ENCODE results near the gene PTPRJ.
"Not testable (repeated sequence)": the region's sequence is repeated elsewhere in the genome, so short reads cannot be mapped to it uniquely, and the experiment has no call there.

Gene PTPRJ

DNA sequence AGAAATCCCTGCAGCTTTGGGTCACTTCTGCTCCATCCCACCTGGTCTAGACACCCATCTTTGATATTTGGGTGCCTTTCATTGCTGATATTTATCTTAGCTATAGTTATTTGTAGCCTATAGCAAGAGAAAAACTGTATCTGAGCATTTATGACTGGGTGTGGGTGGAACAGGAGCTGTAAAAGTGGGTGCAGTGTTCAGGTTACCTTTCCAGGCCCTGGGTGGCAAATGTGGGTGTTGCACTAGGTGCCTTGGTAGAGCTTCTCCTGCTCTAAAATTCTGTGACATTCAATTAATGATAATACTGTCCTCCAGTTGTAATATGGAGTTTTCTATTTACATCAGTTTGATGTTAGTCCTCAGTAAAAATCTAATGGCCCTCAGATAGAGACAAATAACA is 157.9 kb downstream of the PTPRJ start:
- H3K4me3 ChIP-seq (replicated peaks; ENCODE audit: low read depth, low read length), result no peak overlapping the region
- TF ChIP-seq, protein P1, sequence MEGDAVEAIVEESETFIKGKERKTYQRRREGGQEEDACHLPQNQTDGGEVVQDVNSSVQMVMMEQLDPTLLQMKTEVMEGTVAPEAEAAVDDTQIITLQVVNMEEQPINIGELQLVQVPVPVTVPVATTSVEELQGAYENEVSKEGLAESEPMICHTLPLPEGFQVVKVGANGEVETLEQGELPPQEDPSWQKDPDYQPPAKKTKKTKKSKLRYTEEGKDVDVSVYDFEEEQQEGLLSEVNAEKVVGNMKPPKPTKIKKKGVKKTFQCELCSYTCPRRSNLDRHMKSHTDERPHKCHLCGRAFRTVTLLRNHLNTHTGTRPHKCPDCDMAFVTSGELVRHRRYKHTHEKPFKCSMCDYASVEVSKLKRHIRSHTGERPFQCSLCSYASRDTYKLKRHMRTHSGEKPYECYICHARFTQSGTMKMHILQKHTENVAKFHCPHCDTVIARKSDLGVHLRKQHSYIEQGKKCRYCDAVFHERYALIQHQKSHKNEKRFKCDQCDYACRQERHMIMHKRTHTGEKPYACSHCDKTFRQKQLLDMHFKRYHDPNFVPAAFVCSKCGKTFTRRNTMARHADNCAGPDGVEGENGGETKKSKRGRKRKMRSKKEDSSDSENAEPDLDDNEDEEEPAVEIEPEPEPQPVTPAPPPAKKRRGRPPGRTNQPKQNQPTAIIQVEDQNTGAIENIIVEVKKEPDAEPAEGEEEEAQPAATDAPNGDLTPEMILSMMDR (IDR thresholded peaks at IDR 0.05; ENCODE audit: insufficient read depth, low read length, poor library complexity, severe bottlenecking), result no peak
- DNase-seq (ENCODE audit: extremely low read depth, insufficient read length), result no peak
- no peaks in the 10 kb centered on the region for H3K36me3 ChIP-seq (ENCODE audit: control insufficient read depth, insufficient read depth, low read length)
- no peaks in the 10 kb centered on the region for H3K27me3 ChIP-seq (replicated peaks; ENCODE audit: control insufficient read depth, insufficient read depth, low read length)

DNA sequence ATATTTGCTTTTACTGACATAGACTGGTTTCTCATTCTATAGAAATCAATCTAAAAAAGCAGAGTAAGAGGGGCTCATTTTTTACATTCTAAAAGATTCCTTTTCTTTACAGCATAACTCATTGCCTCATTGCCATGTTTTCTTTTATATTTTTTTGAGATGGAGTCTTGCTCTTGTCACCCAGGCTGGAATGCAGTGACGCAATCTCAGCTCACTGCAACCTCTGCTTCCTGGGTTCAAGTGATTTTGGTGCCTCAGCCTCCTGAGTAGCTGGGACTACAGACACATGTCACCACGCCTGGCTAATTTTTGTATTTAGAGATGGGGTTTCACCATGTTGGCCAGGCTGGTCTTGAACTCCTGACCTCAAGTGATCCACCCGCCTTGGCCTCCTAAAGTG is 159.5 kb downstream of the PTPRJ start:
- H3K4me3 ChIP-seq (replicated peaks; ENCODE audit: low read depth, low read length); H3K36me3 ChIP-seq (ENCODE audit: control insufficient read depth, insufficient read depth, low read length); DNase-seq (ENCODE audit: extremely low read depth, insufficient read length): not testable (repeated sequence)

DNA sequence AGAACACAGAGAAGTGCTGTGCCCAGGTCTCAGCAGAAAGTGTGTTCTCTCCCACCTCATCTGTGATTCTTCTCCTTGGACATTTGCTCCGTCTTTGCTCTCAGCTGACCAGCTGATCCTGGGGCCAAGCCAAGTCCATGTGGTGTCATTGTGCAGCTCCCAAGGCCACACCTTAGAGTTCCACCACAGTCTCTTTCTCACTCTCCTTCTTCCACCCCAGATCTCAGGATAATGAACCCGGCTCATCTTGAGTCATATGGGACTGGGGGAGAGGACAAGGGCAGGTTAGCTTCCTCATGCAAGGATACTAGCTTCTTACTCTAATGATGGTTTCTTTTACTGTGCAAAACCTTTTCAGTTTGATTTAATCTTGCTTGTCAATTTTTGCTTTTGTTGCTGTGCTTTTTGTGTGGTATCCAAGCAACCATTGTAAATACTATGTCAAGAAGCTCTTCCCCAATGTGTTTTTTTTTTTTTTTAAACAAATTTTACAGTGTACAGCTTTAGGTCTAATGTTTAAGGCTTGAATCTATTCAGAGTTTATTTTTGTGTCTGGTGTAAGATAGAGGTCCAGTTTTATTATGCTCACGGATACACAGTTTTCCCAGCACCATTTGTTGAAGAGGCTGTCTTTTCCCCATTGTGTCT is 161.2 kb downstream of the PTPRJ start:
- Histone ChIP-seq H3K4me3 (replicated peaks; ENCODE audit: low read depth, low read length) (no peak overlapping the region), H3K36me3 (ENCODE audit: control insufficient read depth, insufficient read depth, low read length) (no peaks in the 10 kb centered on the region; the same call in 1 of the 2 replicates), H3K27me3 (replicated peaks; ENCODE audit: control insufficient read depth, insufficient read depth, low read length) (no peaks in the 10 kb centered on the region)
- no peak for DNase-seq (ENCODE audit: extremely low read depth, insufficient read length)
- TF ChIP-seq, protein P1 (IDR thresholded peaks at IDR 0.05; ENCODE audit: insufficient read depth, low read length, poor library complexity, severe bottlenecking), result no peak

More for the DNA sequence above, 159.5 kb downstream of the PTPRJ start:
- H3K27me3 ChIP-seq (replicated peaks; ENCODE audit: control insufficient read depth, insufficient read depth, low read length), result not testable (repeated sequence)

DNA sequence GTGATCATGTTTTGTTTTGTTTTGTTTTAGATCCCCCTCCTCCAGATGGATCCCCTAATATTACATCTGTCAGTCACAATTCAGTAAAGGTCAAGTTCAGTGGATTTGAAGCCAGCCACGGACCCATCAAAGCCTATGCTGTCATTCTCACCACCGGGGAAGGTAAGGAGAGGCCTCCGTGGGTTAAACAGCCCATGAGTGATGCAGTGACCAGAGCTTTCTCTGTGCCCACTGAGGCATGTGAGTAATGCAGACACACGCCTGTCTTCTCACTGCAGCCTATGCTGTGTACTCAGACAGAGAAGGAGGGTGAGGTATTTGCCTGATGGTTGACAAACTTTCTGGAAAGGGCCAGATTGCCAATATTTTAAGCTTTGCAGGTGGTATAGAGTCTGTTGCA is 162.5 kb downstream of the PTPRJ start:
- H3K36me3 ChIP-seq (ENCODE audit: control insufficient read depth, insufficient read depth, low read length), result no peaks in the 10 kb centered on the region; the same call in 1 of the 2 replicates
- no peak for DNase-seq (ENCODE audit: extremely low read depth, insufficient read length)
- no peak overlapping the region for H3K4me3 ChIP-seq (replicated peaks; ENCODE audit: low read depth, low read length)
- no peaks in the 10 kb centered on the region for H3K27me3 ChIP-seq (replicated peaks; ENCODE audit: control insufficient read depth, insufficient read depth, low read length)
- TF ChIP-seq, protein P1 (IDR thresholded peaks at IDR 0.05; ENCODE audit: insufficient read depth, low read length, poor library complexity, severe bottlenecking), result no peak

DNA sequence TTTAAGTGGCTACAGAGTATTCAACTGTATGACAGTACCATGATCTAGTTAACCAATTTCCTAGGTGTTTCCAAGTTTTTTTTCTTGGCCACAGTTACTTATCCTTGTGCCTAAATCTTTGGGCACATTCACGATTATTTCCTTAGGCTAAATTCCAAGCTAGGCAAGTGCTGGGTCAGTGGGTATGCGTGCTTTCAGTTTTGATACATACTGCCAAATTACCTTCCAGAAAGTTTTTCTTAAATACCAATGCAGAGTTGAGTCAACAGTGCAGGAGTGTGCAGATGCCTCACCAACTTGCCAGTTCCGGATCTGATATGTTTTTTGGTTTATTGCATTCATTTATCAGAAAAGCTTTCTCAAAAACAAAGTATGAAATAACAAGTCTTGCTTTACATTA is 168.4 kb downstream of the PTPRJ start:
- no peaks in the 10 kb centered on the region for H3K27me3 ChIP-seq (replicated peaks; ENCODE audit: control insufficient read depth, insufficient read depth, low read length)
- TF ChIP-seq, protein P1 (IDR thresholded peaks at IDR 0.05; ENCODE audit: insufficient read depth, low read length, poor library complexity, severe bottlenecking), result no peak
- no peaks in the 10 kb centered on the region; the same call in 1 of the 2 replicates for H3K36me3 ChIP-seq (ENCODE audit: control insufficient read depth, insufficient read depth, low read length)

DNA sequence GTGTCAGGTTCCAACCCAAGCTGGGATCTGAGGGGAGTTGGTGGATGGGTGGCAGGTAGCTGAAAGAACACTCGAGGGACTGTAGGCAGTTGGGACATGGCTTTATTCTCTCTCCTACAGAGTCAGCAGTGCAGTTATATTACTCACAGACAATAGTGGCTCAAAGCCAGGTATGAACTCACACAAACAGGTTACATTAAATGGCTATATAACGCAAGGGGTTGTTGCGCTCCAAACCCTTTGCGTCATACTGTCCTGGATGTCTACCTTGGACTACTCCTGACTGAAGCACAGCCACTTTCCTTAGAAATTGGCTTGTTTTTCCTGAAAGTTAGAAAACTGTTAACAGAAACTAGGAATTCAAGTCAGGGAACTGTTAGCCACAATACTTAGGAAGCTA is 169.9 kb downstream of the PTPRJ start:
- TF ChIP-seq, protein P1 (IDR thresholded peaks at IDR 0.05; ENCODE audit: insufficient read depth, low read length, poor library complexity, severe bottlenecking), result no peak
- Histone ChIP-seq H3K4me3 (replicated peaks; ENCODE audit: low read depth, low read length) (no peak overlapping the region), H3K27me3 (replicated peaks; ENCODE audit: control insufficient read depth, insufficient read depth, low read length) (no peaks in the 10 kb centered on the region), H3K36me3 (ENCODE audit: control insufficient read depth, insufficient read depth, low read length) (no peaks in the 10 kb centered on the region)
- no peak for DNase-seq (ENCODE audit: extremely low read depth, insufficient read length)

More for the DNA sequence above, 168.4 kb downstream of the PTPRJ start:
- H3K4me3 ChIP-seq (replicated peaks; ENCODE audit: low read depth, low read length), result no peak overlapping the region
- DNase-seq (ENCODE audit: extremely low read depth, insufficient read length), result no peak

Measured in GM06990 (cell line).